Measurements from ENCODE around the gene KCNMA1.

The KCNMA1 gene

DNA sequence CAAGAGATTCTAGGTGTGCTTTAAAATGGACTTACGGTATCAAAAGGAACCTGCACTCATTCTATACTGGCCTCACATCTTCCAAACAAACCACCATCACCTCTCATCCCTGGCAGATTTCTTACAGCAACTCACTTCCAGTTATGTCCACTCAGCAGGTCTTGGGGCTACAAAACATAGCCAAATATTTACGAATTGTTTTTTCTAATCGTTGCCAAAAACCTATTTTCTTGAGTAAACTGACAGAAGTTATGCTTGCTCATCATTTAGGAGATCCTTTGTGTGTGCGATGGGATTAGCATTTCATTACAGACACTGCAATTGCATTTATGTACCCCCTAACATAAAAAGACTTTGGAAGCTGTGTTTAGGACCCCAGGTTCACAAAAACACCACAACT is 2.7 kb downstream of the KCNMA1 start:
- no peak for DNase-seq (ENCODE audit: low read depth)

DNA sequence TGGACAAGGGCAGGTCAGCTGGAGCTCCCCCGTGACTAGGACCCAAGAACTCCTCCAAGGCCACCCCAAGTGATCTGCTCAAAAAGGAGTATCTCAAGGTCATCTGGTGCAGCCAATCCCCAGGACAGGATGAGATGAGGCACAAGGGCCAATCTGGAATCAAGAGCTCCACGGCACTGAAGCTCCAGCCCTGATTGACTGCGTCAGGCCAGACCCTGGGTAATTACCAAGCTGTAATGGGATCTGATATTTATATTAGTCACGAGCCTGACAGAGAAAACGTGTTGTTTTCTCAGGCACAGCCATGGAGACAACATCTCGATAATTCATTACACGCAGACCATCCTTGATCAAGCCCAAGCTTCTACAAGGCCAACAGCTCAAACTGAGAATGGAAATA is 4.2 kb downstream of the KCNMA1 start:
- DNase-seq (ENCODE audit: low read depth) = no peak

DNA sequence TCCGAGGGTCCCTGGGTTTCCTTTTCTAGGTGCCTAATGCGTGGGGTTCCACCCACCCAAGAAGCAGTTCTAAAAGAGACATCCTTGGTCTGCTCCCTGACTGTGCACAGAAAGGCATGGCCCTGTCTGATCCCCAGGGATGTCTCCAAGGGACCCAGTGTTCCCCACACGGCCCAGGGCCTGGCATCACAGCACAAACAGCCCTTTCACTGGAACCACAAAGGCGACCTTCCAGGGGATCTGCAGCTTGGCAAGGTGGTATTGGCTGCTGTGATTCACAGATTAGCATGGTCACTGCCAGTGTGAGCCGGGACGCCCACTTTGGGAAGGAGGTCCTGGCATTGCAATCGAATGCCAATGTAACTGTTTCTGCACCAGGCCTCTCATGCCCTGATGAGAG is 6.4 kb downstream of the KCNMA1 start:
- DNase-seq (ENCODE audit: low read depth) = no peak

DNA sequence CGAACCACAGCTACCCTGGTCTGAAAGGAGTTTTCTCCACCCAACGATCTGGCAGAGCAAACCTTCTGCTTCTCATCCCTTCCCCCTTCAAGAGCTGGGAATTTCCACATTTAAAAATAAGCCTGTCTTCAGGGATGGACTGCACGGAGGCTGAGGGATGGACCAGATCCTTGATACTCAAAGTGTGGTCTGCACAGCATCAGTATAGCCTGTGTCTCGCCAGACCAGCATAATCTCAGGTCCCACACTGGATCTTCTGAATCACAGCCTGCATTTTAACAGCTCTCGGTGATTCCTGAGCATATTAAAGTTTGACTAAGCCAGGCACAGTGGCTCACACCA is 7.1 kb downstream of the KCNMA1 start:
- DNase-seq (ENCODE audit: low read depth) = no peak

DNA sequence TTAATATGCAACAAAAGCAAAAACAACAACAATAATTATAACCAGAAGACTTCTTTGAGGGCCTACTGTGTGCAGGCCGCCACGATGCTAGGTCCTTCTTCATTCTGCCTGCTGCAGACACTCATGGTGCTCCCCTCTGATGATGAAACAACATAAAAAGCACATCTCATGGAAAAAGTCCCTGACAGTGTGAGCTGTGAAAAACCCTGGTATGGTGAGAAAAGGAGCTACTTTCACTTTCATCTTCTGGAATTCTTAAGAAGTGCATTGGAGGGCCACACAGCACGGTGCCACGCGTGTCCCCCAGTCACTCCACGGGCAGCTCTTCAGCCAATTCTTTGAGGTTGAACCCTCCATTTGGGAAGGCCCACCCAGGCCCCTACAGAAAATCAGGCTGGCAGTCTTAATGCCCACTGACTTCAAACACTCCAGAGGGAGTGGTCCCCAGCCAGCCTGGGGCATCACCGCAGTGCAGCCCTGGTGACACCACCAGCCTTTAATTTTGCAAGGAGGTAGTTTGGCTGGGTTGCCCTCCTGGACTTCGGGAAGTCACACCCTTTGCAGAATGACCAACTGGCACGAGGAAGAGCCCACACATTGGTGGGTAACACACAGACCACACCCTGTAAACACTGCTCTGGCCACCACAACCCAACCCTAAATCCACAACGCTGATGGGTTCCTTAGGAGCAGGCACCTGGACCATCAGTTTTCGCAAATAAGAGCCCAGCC is 7.7 kb downstream of the KCNMA1 start:
- DNase-seq (ENCODE audit: low read depth) = no peak

DNA sequence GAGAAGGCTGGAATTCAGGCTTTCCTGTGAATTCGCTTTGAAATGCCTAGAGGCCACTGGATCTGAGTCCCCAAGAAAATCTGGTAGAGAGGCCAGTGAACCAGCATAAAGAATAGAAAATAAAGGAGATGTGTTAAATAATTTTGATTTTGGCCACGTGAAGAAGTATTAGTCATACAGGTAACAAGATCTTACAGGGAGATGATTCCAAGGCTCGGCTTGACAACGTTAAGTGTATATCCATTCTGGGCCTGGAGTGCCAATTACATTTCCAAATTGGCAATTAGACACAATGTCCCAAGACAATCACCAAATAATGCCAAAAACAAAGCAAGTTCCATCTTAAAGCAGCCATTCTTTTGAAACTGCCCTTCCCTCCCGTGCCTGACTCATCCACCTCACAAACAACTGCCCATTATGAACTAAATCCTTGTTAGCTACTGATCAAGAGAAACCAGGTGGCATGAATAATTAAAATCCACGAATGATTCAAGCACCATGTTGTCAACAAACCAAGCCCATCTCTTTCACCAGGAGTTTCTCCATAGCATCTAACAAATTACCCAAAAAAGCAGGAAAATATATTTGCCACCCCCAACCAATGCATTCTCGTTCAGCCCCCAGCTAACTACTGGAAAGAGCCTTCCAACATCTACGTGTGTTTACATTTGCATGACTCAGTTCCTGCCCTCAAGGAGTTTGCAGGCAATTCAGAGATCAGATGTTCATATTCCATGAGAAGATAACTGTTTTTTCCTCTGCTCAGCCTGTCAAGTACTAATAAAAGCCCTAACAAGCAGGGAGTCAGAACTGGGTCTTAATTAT is 8.5 kb downstream of the KCNMA1 start:
- DNase-seq (ENCODE audit: low read depth) = no peak

DNA sequence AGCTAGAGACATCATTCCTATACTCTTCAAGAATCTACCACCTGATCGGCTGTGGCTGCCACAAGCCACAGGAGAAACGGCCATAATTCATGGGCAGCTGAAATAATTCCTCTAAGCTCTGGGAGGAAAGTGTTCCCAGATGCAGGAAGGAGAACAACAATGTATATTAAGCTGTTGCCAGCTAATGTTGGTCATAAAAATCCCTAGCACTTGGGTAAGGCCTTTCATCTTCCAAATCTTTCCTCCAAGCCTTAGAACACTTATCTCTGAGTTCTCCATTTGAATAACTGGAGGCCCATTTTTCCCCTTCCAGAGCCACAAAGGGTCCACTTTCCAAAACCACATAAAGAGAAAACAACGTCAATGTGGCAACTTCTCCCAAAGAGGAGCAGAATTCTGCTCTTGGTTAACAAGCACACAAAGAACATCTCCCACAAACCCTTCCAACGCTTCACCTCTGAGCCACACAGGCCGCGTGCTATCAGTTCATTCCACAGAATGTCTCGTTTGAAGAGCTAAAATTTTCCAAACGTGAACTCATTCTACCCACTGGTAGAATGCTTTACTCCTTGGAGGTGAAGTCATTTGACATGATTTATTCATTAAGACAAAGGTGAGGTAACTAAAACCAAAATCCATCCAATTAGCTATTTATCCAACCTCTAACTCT is 11.2 kb downstream of the KCNMA1 start:
- DNase-seq (ENCODE audit: low read depth) = no peak

DNA sequence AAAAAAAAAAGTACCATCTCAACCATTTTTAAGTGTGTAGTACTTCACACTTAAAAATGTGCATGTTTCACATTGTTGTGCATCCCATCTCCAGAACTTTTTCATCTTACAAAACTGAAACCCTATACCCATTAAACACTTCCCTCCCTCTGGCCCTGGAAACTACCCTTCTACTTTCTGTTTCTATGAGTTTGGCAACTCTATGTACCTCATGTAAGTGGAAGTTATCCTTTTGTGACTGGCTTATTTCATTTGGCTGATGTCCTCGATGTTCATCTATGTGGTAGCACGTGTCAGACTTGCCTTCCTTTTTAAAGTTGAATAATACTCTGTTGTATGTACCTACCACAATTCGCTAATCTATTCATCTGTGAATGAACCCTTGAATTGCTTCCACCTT is 12.2 kb downstream of the KCNMA1 start:
- DNase-seq (ENCODE audit: low read depth) = no peak

DNA sequence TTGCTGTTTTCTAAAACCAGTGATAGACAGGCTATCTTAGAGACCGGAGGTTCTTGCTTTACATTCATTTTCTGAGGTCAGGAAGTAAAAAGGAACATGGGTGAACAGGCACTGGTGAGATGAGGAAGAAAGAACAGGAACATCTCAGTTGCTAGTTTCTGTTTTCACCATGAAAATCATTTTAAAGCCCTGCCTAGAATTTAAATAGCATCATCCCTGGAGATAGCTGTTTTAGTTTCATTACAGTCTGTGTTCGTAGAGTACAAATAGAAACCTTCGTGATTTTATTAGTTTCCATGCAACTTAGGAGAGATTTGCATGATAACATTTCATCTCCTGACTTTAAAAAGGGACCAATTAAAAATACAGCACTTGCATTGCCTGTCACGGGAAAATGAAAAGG is 14.7 kb downstream of the KCNMA1 start:
- no peak for DNase-seq (ENCODE audit: low read depth)

DNA sequence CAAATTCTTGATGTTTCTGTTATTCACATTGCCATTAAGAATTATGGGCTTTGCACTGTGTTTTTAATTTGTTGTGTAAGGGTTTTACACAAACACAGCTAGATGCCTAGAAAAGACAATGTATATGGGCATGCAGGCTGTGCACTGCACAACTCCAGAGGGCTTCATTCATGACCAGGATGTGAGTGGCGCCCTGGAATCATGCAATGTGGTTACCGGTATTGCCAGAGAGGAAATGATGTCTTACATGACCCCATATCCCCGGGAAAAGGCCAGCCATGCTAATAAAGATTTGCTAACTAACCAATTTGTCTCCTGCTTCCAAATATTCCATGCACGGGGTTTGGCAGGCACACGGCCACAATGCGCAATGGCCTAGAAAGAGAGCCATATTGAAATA is 16.9 kb downstream of the KCNMA1 start:
- DNase-seq (ENCODE audit: low read depth) = no peak

DNA sequence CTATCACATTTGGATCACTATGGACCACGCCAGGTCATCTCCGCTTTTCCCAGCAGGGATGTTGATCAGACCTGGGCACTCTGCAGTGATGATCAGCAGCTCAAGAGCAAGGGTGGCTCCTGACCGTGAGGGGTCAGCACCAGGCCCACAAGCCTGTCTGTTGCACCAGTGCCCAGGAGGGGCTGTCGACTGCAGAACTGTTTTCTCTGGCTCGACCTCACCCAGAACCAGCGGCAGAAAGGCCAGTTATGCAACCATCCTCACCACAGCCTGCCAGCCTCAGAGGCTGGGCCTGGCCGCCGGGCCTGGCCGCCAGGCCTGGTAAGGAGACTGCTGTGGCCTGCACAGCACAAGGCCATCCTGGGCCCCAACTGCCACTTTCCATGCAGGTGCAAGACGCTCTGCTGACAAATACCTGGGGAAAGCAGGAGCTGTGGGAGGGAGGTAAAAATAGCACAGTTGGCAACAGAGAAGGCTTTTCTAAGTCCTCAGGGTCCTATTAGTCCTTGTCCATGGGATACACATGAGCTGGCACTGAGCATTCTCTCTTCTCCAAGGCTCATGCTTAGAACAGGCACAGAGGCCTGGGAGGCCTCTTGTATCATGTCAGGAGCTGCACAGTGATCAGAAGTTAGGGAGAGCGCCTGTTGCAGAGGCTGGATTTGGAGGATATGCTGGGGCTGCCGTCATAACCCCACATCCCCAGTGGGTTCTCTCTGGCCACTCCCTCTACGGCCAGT is 17.5 kb downstream of the KCNMA1 start:
- no peak for DNase-seq (ENCODE audit: low read depth)

DNA sequence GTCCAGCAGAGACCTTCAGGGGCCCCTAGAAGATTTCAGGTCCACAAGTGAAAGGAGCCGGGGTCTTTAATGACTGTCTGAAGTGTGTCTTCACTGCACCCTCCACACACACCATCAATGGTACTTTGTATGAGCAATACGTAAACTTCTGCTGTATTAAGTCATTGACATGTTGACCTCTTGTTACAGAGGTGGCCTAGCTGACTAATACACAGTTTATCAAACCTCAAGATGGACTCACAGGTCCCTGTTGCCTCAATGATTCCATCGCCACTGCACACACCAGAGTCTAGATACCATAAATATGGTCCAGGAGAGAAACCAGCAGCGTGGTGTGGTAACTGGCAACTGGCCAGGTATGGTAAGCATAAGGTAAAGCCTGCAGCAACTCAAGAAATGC is 19.5 kb downstream of the KCNMA1 start:
- DNase-seq (ENCODE audit: low read depth) = no peak

DNA sequence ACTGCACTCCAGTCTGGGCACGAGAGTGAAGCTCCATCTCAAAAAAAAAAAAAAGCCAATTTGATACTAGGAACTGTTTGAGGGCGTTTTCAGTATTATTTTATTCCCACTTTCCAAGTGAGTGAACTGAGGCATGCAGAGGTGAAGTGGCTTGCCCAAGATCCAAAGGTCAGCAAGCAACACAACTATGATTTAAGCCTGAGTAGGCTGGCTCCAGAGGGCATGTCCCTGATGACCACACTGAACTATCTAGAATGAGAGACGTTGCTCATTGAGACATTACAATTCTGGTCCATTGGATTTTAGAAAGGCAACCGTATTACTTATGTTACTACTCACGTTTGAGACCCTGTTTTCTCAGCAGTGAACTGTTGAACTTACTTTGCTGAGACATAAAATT is 20.8 kb downstream of the KCNMA1 start:
- no peak for DNase-seq (ENCODE audit: low read depth)

DNA sequence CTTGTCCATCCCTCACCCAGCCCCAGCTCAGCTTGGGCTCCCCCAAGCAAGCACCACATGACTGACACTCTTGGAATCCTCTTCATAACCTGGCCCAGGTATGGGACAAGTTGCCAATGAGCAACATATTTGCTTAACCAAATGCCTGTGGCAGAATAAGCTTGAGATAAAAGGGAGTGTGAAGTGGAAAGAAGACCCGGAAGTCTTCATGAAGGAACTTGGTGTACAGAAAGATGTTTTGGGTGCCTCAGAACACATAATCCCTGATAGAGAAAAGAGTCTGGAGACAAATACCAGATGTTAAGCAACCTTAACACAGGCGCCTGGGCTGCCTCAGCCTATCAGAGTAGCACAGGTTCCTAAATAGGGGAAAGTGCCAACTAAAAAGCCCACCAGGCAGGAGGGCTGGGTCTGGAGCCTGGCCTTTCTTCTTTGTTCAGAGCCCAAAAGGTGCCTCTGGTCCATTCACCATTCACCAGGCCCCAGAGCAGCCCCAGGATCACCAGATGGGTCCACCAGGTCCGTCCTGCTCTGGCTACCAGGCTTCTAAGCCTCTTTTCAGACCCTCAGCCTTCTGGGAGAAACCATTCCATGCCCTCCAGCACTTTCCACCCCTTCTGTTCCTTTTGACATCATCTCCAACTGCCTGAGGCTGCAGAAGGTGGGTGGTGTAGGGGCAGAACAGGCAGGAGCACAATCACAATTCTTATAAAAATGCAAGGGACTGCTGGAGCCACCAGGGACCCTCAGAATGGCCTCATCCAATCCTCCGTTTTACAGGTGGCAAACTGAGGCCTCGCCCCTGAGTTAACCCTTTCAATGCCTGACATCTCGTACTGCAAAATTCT is 22.6 kb downstream of the KCNMA1 start:
- no peak for DNase-seq (ENCODE audit: low read depth)

DNA sequence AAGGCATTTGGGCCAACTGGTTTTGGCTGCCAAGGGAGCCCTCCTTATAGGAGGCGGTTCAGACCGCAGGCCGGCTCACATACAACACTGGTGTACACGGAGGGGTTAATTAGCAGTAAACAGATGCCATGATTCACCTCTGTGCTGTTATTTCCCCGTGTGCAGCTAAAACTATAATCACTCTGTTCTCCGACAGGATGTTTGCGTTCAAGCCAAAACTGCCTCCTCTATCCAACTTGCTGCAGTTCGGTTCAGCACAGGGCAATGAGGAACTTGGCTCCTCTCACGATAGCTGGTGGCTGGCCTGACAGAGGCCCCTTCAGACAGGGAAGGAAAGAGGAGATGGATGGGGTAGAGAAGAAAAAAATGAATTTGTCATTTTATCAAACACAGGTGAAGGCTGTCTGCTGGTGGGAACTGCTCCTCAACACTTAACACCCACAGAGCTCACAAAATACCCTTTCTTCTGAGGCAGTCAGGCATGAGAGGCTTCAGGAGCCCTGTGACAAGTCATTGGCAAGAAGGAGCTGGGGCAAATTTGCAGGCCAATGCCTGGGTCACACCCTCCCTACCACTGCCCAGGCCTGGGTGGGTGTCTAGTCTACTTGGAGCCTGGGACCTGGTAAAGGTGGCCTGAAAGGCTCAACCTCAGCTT is 24.0 kb downstream of the KCNMA1 start:
- no peak for DNase-seq (ENCODE audit: low read depth)

DNA sequence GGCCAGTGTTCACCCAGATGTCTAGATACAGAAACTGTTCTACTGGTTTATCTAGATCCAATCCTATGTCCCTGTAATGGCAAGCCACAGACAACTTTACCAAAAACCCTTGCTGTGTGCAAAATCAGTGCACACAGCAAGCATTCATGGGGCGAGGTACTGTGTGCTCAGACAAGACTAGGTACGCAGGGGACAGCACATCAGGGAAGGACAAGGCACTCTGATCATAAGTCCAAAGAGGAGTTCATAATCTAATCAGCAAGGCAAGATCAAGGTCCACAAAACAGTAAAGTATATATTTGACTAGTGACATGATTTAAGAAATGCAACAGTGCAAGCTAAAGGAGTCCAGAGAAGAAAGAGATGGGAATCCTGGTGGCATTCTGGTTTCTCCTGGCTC is 25.9 kb downstream of the KCNMA1 start:
- DNase-seq (ENCODE audit: low read depth) = no peak

DNA sequence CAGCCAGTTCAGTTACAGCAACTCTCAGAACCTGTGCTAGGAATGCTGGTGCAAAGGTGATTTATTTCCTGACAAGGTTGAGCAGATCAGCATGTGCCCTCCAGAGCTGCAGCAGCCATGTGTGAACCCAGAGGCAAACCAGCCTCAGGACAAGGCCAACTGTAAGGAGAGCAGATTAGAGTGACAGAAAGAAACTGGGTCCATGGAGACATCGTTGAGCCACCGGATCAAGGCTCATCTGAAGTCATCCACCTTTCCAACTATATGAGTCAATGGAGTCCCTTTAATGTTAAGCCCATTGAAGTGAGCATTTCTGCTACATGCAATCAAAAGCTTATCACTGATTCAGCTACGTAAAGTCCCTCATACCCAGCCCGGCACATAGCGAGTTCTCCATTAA is 26.4 kb downstream of the KCNMA1 start:
- no peak for DNase-seq (ENCODE audit: low read depth)

DNA sequence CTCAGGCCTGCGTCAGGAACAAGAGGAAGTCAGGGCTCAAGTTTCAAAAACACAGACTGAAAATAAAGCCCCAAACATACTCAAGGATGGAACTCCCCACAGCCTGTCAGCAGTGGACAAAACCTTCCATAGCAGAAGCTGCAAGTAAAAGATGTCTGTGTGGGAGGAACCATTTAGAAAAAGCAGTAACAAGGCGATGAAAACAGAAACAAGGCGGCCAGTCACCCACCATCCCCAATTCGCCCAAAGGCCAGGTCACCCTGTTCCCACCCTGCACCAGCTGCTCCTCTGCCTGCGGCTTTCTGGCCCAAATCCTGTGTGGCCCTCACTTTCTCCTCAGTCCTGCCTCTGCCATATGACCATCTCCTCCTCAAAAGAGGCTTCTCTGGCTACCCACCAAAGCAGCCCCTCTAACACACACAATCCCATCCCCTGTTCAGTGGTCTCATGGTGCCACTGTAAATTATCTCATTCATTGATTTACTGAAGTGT is 27.8 kb downstream of the KCNMA1 start:
- no peak for DNase-seq (ENCODE audit: low read depth)

DNA sequence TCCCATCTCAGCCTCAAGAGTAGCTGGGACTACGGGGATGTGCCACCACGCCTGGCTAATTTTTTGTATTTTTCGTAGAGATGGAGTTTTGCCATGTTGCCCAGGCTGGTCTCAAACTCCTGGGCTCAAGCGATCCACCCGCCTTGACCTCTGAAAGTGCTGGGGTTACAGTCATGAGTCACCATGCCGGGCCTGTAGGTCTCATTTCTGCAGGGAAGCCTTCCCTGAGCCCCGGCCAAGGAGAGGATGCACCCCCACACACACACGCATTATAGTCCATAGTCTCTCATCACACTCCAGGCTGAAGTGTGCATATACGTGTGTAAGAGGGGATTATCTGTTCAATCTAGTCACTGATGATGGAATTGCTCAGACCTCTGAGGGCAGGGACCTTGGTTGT is 29.3 kb downstream of the KCNMA1 start:
- DNase-seq (ENCODE audit: low read depth) = no peak

DNA sequence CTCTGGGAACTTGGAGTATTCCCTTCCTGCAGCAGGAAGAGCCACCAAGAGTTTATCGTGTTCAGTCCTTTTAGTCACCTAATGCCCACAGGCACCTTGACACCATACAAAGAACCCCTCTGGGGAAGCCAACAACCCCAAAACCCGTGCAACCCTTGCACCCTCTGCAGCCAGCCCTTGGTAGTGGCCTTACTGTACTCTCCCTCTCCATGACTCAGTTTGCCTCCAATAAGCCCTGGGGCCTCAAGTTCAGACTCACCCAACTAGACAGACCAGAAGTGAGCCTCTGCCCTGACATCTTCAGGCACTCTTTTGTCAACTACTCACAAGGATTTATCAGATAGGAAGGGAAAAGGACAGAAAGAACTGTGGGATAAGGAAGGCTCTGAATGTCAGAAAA is 30.9 kb downstream of the KCNMA1 start:
- DNase-seq (ENCODE audit: low read depth) = no peak

DNA sequence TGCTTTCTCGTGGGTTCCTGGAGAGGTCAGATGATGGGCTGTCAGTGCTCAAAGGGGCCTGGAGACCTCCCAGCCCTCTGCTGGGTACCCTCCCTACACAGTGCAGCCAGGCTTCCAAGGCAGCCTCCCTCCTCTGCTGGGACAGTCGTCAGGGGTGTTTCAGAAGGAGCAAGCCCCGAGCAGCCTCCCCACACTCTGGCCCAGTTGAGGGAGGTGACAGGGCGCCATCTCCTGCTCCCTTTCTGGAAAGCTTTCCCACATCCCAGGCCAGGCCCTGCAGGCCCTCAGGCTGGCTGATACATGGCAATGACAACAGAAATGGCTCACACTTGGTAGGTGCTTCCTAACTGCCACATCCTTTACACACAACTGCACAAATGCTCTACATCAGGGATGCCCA is 32.1 kb downstream of the KCNMA1 start:
- DNase-seq (ENCODE audit: low read depth) = no peak

All from stimulated activated CD8-positive, alpha-beta memory T cell treated with anti-CD3 and anti-CD28 coated beads, Interleukin-4, amount 100 ng/mL, for 24 hours (primary cell).